ENCODE results near the gene MMRN2. TPM values are rescaled to one million over a fixed set of nuclear protein-coding genes. Genes with fewer than 3 reads are reported as not detected.

MMRN2 gene
- total RNA-seq, 2 donors from 2014 or later = 6.0 to 7.8 TPM

Other genes starting within 250 kb of the MMRN2 start
- gene BMPR1A, start 201.0 kb downstream of the MMRN2 start, total RNA-seq = 10 to 100 TPM; 38.9 to 50.9 TPM
- gene SNCG, start 984 bp upstream of the MMRN2 start, total RNA-seq = 1 to 10 TPM; 2.6 to 6.8 TPM
- gene ADIRF, start 10.9 kb upstream of the MMRN2 start, total RNA-seq = 100 to 1,000 TPM in 1 of 2 donors, 10 to 100 TPM in 1; 73.1 to 147 TPM
- not detected for gene FAM25A, start 62.7 kb upstream of the MMRN2 start, total RNA-seq
- gene GLUD1, start 137.2 kb upstream of the MMRN2 start, total RNA-seq = 100 to 1,000 TPM; 128 to 185 TPM
- 10 to 100 TPM; 31.3 to 33.0 TPM for gene SHLD2, start 137.6 kb upstream of the MMRN2 start, total RNA-seq